Superior temporal gyrus (tissue), 1 donor: ENCODE measurements around the gene MTFMT.
"Not testable (repeated sequence)": the region's sequence is repeated elsewhere in the genome, so short reads cannot be mapped to it uniquely, and the experiment has no call there.

Source experiments
- DNase-seq: peaks from one replicate; pipeline ENCODE4 v3.0.0-alpha.2; 2016; ENCODE audit errors: extremely low spot score

Gene MTFMT

GRCh38 chr15:65028921-65029735 is at the start of gene MTFMT:
Gene MTFMT (minus strand): TSS chr15:65029639. CDS start chr15:65029613, 26 bp downstream.
- peak; percentile 89 for DNase-seq

GRCh38 chr15:65077981-65078352 is 48.5 kb upstream of the MTFMT start:
- no peak for DNase-seq

GRCh38 chr15:65077291-65077980 is 48.0 kb upstream of the MTFMT start:
- no peak for DNase-seq

- no peak for DNase-seq
Measured at GRCh38 chr15:65076486-65077290, 47.2 kb upstream of the MTFMT start, which contains the start of gene KBTBD13. Gene KBTBD13 (plus strand): TSS chr15:65076746. CDS start chr15:65076816, 70 bp downstream.

GRCh38 chr15:65075607-65076395 is 46.4 kb upstream of the MTFMT start:
- DNase-seq = not testable (repeated sequence)

- DNase-seq = not testable (repeated sequence)
Measured at GRCh38 chr15:65074946-65075345, 45.5 kb upstream of the MTFMT start.

- no peak for DNase-seq
Measured at GRCh38 chr15:65072617-65073016, 43.2 kb upstream of the MTFMT start.

- DNase-seq = no peak
Measured at GRCh38 chr15:65072027-65072426, 42.6 kb upstream of the MTFMT start.

- DNase-seq = no peak
Measured at GRCh38 chr15:65071381-65071811, 42.0 kb upstream of the MTFMT start.

- no peak for DNase-seq
Measured at GRCh38 chr15:65069779-65070546, 40.5 kb upstream of the MTFMT start.

GRCh38 chr15:65069179-65069578 is 39.7 kb upstream of the MTFMT start:
- DNase-seq = no peak

- no peak for DNase-seq
Measured at GRCh38 chr15:65068403-65068788, 39.0 kb upstream of the MTFMT start.

- DNase-seq = no peak
Measured at GRCh38 chr15:65067645-65068402, 38.4 kb upstream of the MTFMT start, which contains the start of gene RASL12. Gene RASL12 (minus strand): TSS chr15:65067991. CDS start chr15:65067835, 156 bp downstream.

- DNase-seq = no peak
Measured at GRCh38 chr15:65067317-65067644, 37.8 kb upstream of the MTFMT start.

- DNase-seq = no peak
Measured at GRCh38 chr15:65066635-65067316, 37.3 kb upstream of the MTFMT start.

- DNase-seq = no peak
Measured at GRCh38 chr15:65066001-65066634, 36.7 kb upstream of the MTFMT start.

- DNase-seq = no peak
Measured at GRCh38 chr15:65062726-65063125, 33.3 kb upstream of the MTFMT start.

- DNase-seq = no peak
Measured at GRCh38 chr15:65062061-65062460, 32.6 kb upstream of the MTFMT start.
